Endothelial cell of umbilical vein (primary cell): Measurements from ENCODE around the gene RNF224. TPM values are rescaled to one million over a fixed set of nuclear protein-coding genes. Genes with fewer than 3 reads are reported as not detected.

Source experiments
- BruUV-seq: library from RNA; stranded (reverse); fragments of 400-500 nt; replicated peaks from 2 replicates; lab custom pipeline; 2021; lab: Mats Ljungman, UMichigan
- CTCF ChIA-PET: fragments of 300-600, 350-600 bp; sonication (Branson Sonifier 250); formaldehyde crosslinking; loops from one replicate; lab custom pipeline; 2021; ENCODE audit warnings: antibody characterized with exemption, inconsistent platforms; lab: Charles Lee
- POLR2A ChIA-PET: fragments of 300-600, 350-600 bp; sonication (Branson Sonifier 250); formaldehyde crosslinking; loops from one replicate; lab custom pipeline; 2021; ENCODE audit warnings: antibody characterized with exemption, inconsistent platforms; lab: Charles Lee
- DNase-seq: peaks from one replicate; pipeline ENCODE4 v3.0.0-alpha.2; 2011; ENCODE audit warnings: low read depth, low spot score
- FAIRE-seq: peaks from 2 replicates; lab custom pipeline; 2011; peaks lifted over from hg19 to GRCh38; lab: Jason Lieb, UNC
- H2AFZ ChIP-seq: 2 replicates; pipeline ENCODE4 v1.6.0; 2012; ENCODE audit warnings: low read depth, low read length, control low read depth, inconsistent platforms
- H3K27ac ChIP-seq: 2 replicates; pipeline ENCODE4 v1.5.1; 2011; ENCODE audit warnings: low read depth, mild to moderate bottlenecking, control low read depth, low read length, moderate library complexity; ENCODE audit not compliant: insufficient read depth
- H3K27me3 ChIP-seq, 2 experiments: 2 replicates each; pipeline versions ENCODE4 v1.6.0 to v1.6.1; 2011; ENCODE audit warnings: low read length in 2 of 2, mixed read lengths in 1 of 2; ENCODE audit not compliant: control insufficient read depth in 2 of 2, insufficient read depth in 2 of 2
- H3K36me3 ChIP-seq, 2 experiments: 2 replicates in 1 of 2; 3 replicates in 1 of 2; pipeline ENCODE4 v1.5.1; 2011; ENCODE audit warnings: low read length in 2 of 2, mild to moderate bottlenecking in 1 of 2, moderate library complexity in 1 of 2; ENCODE audit not compliant: control insufficient read depth in 2 of 2, insufficient read depth in 2 of 2; ENCODE audit errors: extremely low read depth in 1 of 2
- H3K4me1 ChIP-seq: 3 replicates; pipeline ENCODE4 v1.5.1; 2011; ENCODE audit warnings: mild to moderate bottlenecking, low read length; ENCODE audit not compliant: control insufficient read depth, insufficient read depth; ENCODE audit errors: extremely low read depth
- H3K4me2 ChIP-seq: 2 replicates; pipeline ENCODE4 v1.6.1; 2011; ENCODE audit warnings: low read length, control low read depth, mixed read lengths; ENCODE audit not compliant: insufficient read depth
- H3K4me3 ChIP-seq, 3 experiments: fragments of 200-600 bp in 1 of 3; sonication (generic), shearing (Covaris generic) in 1 of 3; replicated peaks in 1 of 3; 2 replicates each; pipeline ENCODE4 v1.5.1; 2011 to 2016; ENCODE audit warnings: control low read depth in 3 of 3, low read length in 3 of 3, mild to moderate bottlenecking in 2 of 3, inconsistent platforms in 1 of 3, low read depth in 1 of 3, moderate library complexity in 1 of 3; ENCODE audit not compliant: insufficient read depth in 1 of 3
- H3K79me2 ChIP-seq: 2 replicates; pipeline ENCODE4 v1.6.0; 2012; ENCODE audit warnings: low read length, inconsistent platforms; ENCODE audit not compliant: control insufficient read depth, insufficient read depth
- H3K9ac ChIP-seq: replicated peaks from 2 replicates; pipeline ENCODE3; 2011; ENCODE audit warnings: low read length, control low read depth; ENCODE audit not compliant: insufficient read depth; ENCODE audit errors: extremely low read depth
- H3K9me1 ChIP-seq: replicated peaks from 3 replicates; pipeline ENCODE4 v1.6.0; 2011; ENCODE audit warnings: mild to moderate bottlenecking, low read length; ENCODE audit not compliant: control insufficient read depth, insufficient read depth; ENCODE audit errors: extremely low read depth
- H3K9me3 ChIP-seq: replicated peaks from 2 replicates; pipeline ENCODE4 v1.5.1; 2012; ENCODE audit warnings: low read length, inconsistent platforms; ENCODE audit not compliant: control insufficient read depth, insufficient read depth
- H4K20me1 ChIP-seq: replicated peaks from 2 replicates; pipeline ENCODE3; 2011; ENCODE audit warnings: mild to moderate bottlenecking, low read length; ENCODE audit not compliant: control insufficient read depth, insufficient read depth; ENCODE audit errors: extremely low read depth
- CTCF ChIP-seq, 2 donors: IDR thresholded peaks; 1 replicate in 1 of 2; 2 replicates in 1 of 2; pipeline ENCODE4 v1.5.1; 2011; ENCODE audit warnings: low read length in 2 of 2, mild to moderate bottlenecking in 2 of 2, moderate library complexity in 2 of 2, control low read depth in 1 of 2, inconsistent platforms in 1 of 2, low read depth in 1 of 2; ENCODE audit not compliant: insufficient read depth in 1 of 2; ENCODE audit errors: extremely low read depth in 1 of 2
- EZH2 ChIP-seq: IDR thresholded peaks from 2 replicates; pipeline ENCODE4 v1.6.1; 2012; ENCODE audit warnings: borderline replicate concordance, low read depth, mild to moderate bottlenecking, moderate library complexity, low read length, inconsistent platforms; ENCODE audit not compliant: severe bottlenecking
- FOS ChIP-seq: IDR thresholded peaks from 2 replicates; pipeline ENCODE4 v1.6.1; 2011; ENCODE audit warnings: mild to moderate bottlenecking, low read length, moderate library complexity, borderline replicate concordance; ENCODE audit not compliant: insufficient read depth
- GATA2 ChIP-seq: IDR thresholded peaks from 2 replicates; pipeline ENCODE4 v1.7.0; 2011; ENCODE audit warnings: low read depth, mild to moderate bottlenecking, moderate library complexity, mixed read lengths, low read length; ENCODE audit not compliant: insufficient read length, insufficient read depth
- JUN ChIP-seq: IDR thresholded peaks from 2 replicates; pipeline ENCODE4 v1.6.1; 2011; ENCODE audit warnings: borderline replicate concordance, low read depth; ENCODE audit not compliant: insufficient read length, insufficient read depth
- MAX ChIP-seq: IDR thresholded peaks from 2 replicates; pipeline ENCODE4 v1.6.1; 2011; ENCODE audit not compliant: insufficient read depth, insufficient read length
- MYC ChIP-seq: IDR thresholded peaks from one replicate; pipeline ENCODE4 v1.6.1; 2011; ENCODE audit warnings: mild to moderate bottlenecking, low read depth, low read length
- POLR2A ChIP-seq: IDR thresholded peaks from 2 replicates; pipeline ENCODE4 v1.6.1; 2012; ENCODE audit warnings: low read depth, mild to moderate bottlenecking, control low read depth, low read length
- POLR2AphosphoS5 ChIP-seq: IDR thresholded peaks from 2 replicates; pipeline ENCODE4 v1.6.1; 2012; ENCODE audit warnings: low read depth, mild to moderate bottlenecking, control low read depth, low read length, moderate library complexity; ENCODE audit not compliant: insufficient read depth
- dilution Hi-C: fragments of 300-500 bp; cut with MboI; formaldehyde crosslinking; loops from one replicate; pipeline ENCODE4 v1.15.0; 2019; ENCODE audit warnings: low sequenced_read_pairs; ENCODE audit not compliant: extremely low pct_ligation_motif_present
- intact Hi-C: fragments of 100-400 bp; cut with micrococcal nuclease; formaldehyde crosslinking; loops from one replicate; pipeline ENCODE4 v1.10.0; 2022
- polyA plus RNA-seq, 4 experiments: library from polyadenylated mRNA; depleted of rRNA in 3 of 4; stranded (reverse) in 3 of 4; unstranded in 1 of 4; fragments of >200 nt; gene quantifications; 2 replicates each; pipeline versions ENCODE4 v1.2.1 to v1.2.3, GENCODE V29; 2011 to 2012; ENCODE audit warnings: missing spikeins in 1 of 4
- total RNA-seq: library from RNA; stranded (reverse); gene quantifications from 2 replicates; pipeline ENCODE4 v1.2.3, GENCODE V29; 2021

Gene RNF224
- total and polyA plus RNA-seq, 2 donors (not counting 3 experiments of a cell fraction or from before 2014, with no cell fraction given) = not detected

GRCh38 chr9:137223078-137223970 is 4.0 kb upstream of the RNF224 start:
- intact Hi-C loops (loop anchor here (1.0 to 2.0 kb wide), 6 partner anchors 13 to 101 kb away; partner anchors contain the start of genes TPRN and TUBB4B), dilution Hi-C loops (no loop called here)
- ChIA-PET POLR2A (interaction anchor here (0.6 to 1.9 kb wide), 6 partner anchors 17 to 377 kb away, joined by 3 to 10 read pairs (median 6); partner anchors contain the start of genes TPRN and TUBB4B), CTCF (interaction anchor here (0.6 to 6.3 kb wide), 12 partner anchors 8 to 105 kb away, joined by 3 to 63 read pairs (median 8); partner anchors contain the start of genes NDOR1, SSNA1 and TMEM203)
- Histone ChIP-seq H3K4me1 (peaks cover 18% of the 10 kb centered on the region), H3K4me3 (peak overlapping the region; percentile 80 to 91 (median 82)), H3K9ac (peak overlapping the region; percentile 70), H3K4me2 (peak overlapping the region; percentile 86), H3K9me1 (no peaks in the 10 kb centered on the region), H3K79me2 (no peaks in the 10 kb centered on the region), H3K9me3 (no peaks in the 10 kb centered on the region), H3K27me3 (no peaks in the 10 kb centered on the region), H3K27ac (peak overlapping the region; percentile 68), H2AFZ (peak overlapping the region; percentile 95), H4K20me1 (no peaks in the 10 kb centered on the region), H3K36me3 (no peaks in the 10 kb centered on the region)
- peak; percentile 98 for DNase-seq
- FAIRE-seq = peak; percentile 96
- TSS peak; percentile 95 for BruUV-seq
- peak; percentile 78 for TF ChIP-seq POLR2A
- TF ChIP-seq FOS = no peak
- TF ChIP-seq POLR2AphosphoS5 = peak; percentile 88

GRCh38 chr9:137224830-137225694 is 2.2 kb upstream of the RNF224 start, which contains the start of gene CYSRT1:
CYSRT1 (plus strand) TSS chr9:137225174; CDS start chr9:137225622, 448 bp downstream.
- peak within 1 kb of the TSS; percentile 70 for H3K9ac ChIP-seq
- dilution Hi-C loops = no loop called here
- no peak within 1 kb of the TSS for H3K27ac ChIP-seq
- no peaks in the 10 kb centered on the region for H3K36me3 ChIP-seq
- intact Hi-C loops = no loop called here
- ChIA-PET POLR2A (no interaction called here), CTCF (interaction anchor here (0.8 to 6.3 kb wide), 6 partner anchors 11 to 178 kb away, joined by 3 to 63 read pairs (median 4); partner anchors contain the start of gene NPDC1)
- TF ChIP-seq POLR2A (no peak), CTCF (IDR thresholded peaks at IDR 0.05; ENCODE audit: extremely low read depth in 1 of 2, insufficient read depth in 1 of 2, low read depth in 1 of 2, low read length in 2 of 2) (no peak), MYC (no peak), GATA2 (no peak), MAX (no peak), POLR2AphosphoS5 (no peak), FOS (no peak), EZH2 (no peak), JUN (no peak)
- no peaks in the 10 kb centered on the region for H3K27me3 ChIP-seq
- H3K9me1 ChIP-seq = no peaks in the 10 kb centered on the region
- DNase-seq (no peak), FAIRE-seq (no peak)
- no peaks in the 10 kb centered on the region for H4K20me1 ChIP-seq
- H3K4me1 ChIP-seq = peaks cover 12% of the 10 kb centered on the region
- H3K9me3 ChIP-seq = no peaks in the 10 kb centered on the region
- peak within 1 kb of the TSS; percentile 86 for H3K4me2 ChIP-seq
- H3K4me3 ChIP-seq = peak within 1 kb of the TSS; percentile 80 to 91 (median 82)
- no peaks in the 10 kb centered on the region for H3K79me2 ChIP-seq
- H2AFZ ChIP-seq = no peak within 1 kb of the TSS
- BruUV-seq = no TSS peak
